Stimulated activated CD4-positive, alpha-beta T cell treated with anti-CD3 and anti-CD28 coated beads, Interleukin-1b, Interleukin-23, amount 100 ng/mL, for 48 hours (primary cell): Measurements from ENCODE around the gene ABRACL.
A peak's percentile ranks its signal among the peaks of the same experiment; 100 is the strongest.

Source experiments
- DNase-seq: peaks from one replicate; pipeline ENCODE4 v3.0.0-alpha.2; 2020

The ABRACL gene

GRCh38 chr6:139058029-139058428, 29.5 kb downstream of the ABRACL start:
- DNase-seq: no peak

DNA sequence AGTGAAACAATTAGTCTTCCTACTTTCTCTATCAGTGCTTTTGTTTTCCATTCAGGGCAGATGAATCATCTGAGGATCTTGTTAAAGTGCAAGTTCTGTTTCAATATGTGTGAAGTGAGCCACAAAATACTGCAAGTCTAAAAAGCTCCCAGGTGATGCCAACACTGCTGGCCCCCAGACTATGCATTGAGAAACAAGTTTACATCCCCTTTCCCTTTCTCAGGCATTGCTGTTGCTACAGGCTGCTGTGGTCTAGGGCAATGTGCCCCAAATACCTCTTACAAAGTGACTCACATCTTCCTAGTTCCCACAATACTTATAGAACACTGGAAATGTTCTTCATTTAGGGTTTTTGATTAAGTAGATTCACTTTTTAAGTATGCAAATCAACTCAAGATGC, 31.8 kb downstream of the ABRACL start:
- peak; percentile 22 for DNase-seq

DNA sequence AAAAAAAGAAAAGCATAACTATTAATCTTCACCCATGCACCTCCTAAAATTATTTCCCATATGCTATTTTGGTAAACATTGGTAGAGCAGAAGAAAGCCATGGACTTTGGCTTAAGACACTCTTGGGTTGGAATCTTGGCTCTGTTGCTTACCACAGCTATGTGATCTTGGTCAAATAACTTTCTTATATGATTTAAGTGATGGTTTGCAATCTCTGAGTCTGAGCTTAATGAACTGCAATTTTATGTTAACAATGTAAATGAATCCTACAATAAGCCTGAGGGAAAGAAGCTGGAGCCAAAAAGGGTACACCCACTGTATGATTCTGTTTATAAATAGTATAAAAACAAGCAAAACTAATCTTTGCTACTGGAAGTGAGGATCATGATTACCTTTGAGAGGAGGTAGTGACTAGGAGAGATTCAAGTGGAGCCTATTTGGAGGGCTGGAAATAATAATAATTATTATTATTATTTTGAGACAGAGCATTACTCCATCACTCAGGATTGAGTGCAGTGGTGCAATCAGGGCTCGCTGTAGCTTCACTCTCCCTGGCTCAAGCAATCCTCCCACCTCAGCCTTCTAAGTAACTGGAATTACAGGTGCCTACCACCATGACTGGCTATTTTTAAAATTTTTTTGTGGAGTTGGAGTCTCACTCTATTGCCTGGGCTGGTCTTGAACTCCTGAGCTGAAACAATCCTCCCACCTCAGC, 34.5 kb downstream of the ABRACL start:
- no peak for DNase-seq

DNA sequence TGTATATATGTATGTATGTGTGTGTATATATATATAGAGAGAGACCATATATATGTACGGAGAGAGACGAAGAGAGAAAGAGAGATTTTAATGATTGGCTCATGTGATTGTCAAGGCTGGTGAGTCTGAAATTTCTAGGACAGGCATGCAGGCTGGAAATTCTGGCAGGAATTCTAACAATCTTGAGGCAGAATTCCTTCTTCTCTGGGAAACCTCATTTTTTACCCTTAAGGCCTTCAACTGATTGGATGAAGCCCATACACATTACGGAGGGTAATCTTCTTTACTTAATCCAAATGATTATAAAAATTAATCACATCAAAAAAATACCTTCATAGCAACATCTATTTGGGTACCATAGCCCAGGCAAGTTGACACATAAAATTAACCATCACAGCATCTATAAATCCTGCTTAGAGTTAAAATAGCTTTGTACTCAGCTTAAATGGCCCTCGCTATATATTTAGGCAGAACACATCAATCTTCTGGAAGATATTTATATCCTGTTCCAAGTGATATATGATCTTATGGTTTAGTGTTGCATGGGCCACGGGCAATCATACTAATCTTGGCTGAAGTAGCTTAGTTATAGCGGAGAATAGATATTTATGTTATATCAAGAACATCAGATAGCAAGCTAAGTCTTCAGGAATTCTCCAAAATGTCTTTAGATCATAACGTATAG, 36.6 kb downstream of the ABRACL start:
- no peak for DNase-seq

DNA sequence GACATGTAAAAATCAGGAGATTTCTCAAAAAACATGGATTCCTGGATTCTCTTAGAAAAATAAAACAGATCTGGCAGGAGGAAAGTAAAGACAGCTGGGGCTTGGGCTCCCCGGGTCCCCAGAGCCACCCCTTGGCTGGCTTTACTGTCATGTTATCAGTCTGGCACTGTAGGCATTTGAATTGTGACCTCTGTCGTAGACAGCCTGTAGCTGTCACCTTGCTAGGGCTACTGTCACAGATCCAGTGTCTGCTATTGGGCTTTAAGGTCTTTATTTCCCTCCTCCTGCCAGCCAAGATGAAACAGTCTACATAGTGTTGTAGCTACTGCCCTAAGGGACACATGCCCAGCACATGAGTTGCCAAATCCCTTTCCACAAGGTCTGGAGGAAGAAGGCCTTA, 37.5 kb downstream of the ABRACL start:
- DNase-seq: no peak

DNA sequence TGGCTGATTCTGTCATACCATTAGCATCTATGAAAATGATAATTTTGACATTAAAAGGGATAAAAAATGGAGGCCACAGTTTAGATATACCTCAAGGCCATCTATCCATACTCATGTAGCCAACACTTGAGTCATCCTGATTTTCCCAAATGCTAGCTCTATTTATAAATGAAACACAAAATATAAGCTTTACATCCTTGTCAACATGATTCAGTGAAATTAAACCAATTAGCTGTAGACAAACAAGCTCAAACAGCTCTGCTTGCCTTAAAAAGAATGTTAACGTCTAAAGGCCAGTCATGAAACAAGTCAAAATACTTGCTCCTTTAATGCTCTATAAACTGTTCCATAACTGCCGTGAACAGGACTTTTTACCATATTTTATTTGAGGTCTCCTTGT, 40.3 kb downstream of the ABRACL start:
- no peak for DNase-seq

DNA sequence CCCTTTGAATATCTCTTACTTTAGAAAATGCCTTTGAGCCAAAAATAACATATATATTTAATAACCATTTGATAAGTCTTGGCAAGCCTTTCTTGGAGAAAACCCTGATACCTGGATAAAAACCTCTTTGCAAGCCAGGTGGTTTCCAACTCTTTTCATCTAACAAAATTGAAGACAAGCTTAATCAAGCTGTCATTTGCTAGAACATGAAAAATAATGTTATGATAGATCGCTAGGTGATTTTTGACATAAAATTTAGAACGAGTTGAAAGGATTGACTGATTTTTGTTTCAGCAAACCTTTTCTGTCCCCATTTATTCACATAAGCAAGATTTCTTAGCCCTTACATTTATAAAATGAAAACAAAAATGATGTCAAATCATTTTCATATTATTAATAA, 44.6 kb downstream of the ABRACL start:
- no peak for DNase-seq

- DNase-seq: no peak
Measured at GRCh38 chr6:139079018-139079417, 50.5 kb downstream of the ABRACL start.

DNA sequence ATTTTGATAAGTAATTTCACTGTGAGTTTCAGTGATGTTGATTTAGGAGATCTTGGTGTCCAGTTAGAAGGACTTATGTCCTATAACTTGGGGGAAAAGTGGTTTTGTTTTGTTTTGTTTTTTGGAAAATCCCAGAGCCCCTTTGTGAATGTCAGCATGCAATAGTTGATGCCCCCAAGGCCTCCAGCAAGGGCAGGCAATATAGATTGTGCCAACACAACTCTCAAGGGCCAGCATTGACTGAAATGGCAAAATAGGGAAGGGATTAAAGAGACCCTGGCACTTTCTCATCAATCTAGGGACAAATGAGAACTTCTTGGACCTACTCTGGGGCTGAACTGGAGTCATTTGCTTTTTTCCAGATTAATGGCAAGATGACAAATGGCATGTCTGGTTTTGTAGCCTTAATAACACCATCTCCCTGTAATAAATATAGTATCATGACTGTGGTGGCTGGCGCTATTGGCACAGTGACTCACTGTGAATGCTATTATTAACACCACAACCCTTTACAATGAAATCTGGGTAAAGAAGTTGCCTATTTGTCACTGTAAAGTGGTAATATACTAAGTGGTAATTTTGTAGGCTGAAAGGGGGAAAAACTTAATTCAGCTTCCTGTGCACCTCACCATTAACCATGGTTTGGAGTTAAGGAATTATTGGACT, 51.8 kb downstream of the ABRACL start:
- DNase-seq: no peak

GRCh38 chr6:139081471-139081870, 52.9 kb downstream of the ABRACL start:
- DNase-seq: no peak

DNA sequence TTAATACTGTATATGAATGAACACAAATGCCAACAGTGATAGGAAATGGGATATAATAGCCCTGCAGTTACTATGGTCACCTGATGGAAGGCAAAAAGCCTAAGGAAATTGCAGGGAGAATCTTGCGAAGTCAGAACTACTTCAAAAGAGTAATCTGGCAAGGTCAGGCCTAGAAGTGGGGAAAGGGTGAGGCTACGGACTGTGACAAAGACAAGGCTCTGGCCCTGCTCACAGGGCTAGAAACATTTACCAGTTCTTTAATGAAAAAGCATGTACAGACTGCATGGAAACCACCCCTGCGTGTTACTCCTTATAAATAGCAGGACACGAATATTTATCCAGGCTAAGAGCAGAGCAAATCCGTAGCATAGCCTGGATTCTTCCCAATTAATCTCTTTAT, 53.8 kb downstream of the ABRACL start:
- no peak for DNase-seq

DNA sequence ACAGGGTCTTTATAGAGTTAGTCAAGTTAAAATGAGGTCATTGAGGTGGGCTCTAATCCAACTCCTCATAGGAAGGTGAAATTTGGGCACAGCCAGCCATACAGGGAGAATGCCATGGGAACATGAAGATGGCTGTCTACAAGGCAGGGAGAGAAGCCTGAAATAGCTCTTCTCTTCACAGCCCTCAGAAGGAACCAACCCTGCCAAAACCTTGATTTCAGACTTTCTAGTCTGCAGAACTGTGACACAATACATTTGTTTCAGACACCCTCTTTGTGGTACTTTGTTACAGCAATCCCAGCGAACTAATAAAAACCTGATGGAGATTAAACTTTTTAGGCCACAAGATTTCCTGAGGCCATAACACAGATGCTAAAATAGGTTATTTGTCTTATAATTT, 63.3 kb downstream of the ABRACL start:
- DNase-seq: no peak
